Uterus (tissue), 2 donors: Measurements from ENCODE around the gene RSBN1L.
"Not testable (repeated sequence)": the region's sequence is repeated elsewhere in the genome, so short reads cannot be mapped to it uniquely, and the experiment has no call there.

Experiments
- POLR2A ChIP-seq, 2 donors: fragments of 450-650 bp; IDR thresholded peaks; one replicate each; pipeline ENCODE4 v1.6.1; 2016; ENCODE audit warnings: antibody characterized with exemption in 2 of 2, mild to moderate bottlenecking in 1 of 2, moderate library complexity in 1 of 2
- TF ChIP-seq, protein P1 (sequence below), 4 experiments: fragments of 200-600 bp in 2 of 4; fragments of 450-650 bp in 2 of 4; sonication (generic) in 2 of 4; IDR thresholded peaks; one replicate each; pipeline ENCODE4 v1.5.1; 2016 to 2019; ENCODE audit warnings: antibody characterized with exemption in 4 of 4, mild to moderate bottlenecking in 2 of 4, moderate library complexity in 1 of 4

DNA sequence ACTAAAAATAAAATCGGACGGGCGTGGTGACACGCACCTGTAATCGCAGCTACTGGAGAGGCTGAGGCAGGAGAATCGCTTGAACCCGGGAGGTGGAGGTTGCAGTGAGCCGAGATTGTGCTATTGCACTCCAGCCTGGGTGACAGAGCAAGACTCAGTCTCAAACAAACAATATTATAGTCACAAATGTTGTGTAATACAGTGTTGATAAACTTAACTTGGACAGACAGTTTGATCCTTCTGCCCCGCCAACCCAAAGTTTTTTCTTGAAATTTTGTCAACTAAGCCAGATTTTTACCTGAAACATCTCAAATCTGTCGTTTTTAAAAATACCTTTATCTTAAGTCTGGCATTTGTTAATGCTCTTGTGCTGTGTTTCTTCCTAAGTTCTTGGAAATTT lies 88.2 kb downstream of the RSBN1L start:
- not testable (repeated sequence) for TF ChIP-seq POLR2A (IDR thresholded peaks at IDR 0.05)
- TF ChIP-seq, protein P1, sequence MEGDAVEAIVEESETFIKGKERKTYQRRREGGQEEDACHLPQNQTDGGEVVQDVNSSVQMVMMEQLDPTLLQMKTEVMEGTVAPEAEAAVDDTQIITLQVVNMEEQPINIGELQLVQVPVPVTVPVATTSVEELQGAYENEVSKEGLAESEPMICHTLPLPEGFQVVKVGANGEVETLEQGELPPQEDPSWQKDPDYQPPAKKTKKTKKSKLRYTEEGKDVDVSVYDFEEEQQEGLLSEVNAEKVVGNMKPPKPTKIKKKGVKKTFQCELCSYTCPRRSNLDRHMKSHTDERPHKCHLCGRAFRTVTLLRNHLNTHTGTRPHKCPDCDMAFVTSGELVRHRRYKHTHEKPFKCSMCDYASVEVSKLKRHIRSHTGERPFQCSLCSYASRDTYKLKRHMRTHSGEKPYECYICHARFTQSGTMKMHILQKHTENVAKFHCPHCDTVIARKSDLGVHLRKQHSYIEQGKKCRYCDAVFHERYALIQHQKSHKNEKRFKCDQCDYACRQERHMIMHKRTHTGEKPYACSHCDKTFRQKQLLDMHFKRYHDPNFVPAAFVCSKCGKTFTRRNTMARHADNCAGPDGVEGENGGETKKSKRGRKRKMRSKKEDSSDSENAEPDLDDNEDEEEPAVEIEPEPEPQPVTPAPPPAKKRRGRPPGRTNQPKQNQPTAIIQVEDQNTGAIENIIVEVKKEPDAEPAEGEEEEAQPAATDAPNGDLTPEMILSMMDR (IDR thresholded peaks at IDR 0.05): not testable (repeated sequence)
